HG02763 (cell line): Measurements from ENCODE around the gene ZNRF4.
"Not testable (repeated sequence)": the region's sequence is repeated elsewhere in the genome, so short reads cannot be mapped to it uniquely, and the experiment has no call there.

ENCODE experiments used
- ATAC-seq: cut with Tn5 transposase; IDR thresholded peaks from one replicate; pipeline ENCODE4 v1.9.1; 2021; ENCODE audit warnings: mild to moderate bottlenecking, moderate library complexity; ENCODE audit not compliant: unreplicated experiment

The ZNRF4 gene

GRCh38 chr19:5472286-5472685 lies 17.1 kb downstream of the ZNRF4 start:
- ATAC-seq, result no peak

- no peak for ATAC-seq
These were observed 18.4 kb downstream of the ZNRF4 start for GRCh38 chr19:5473646-5474045.

- no peak for ATAC-seq
These were observed 22.4 kb downstream of the ZNRF4 start for GRCh38 chr19:5477451-5478215.

- ATAC-seq, result no peak
These were observed 23.2 kb downstream of the ZNRF4 start for GRCh38 chr19:5478241-5478924.

GRCh38 chr19:5478925-5479588 lies 23.8 kb downstream of the ZNRF4 start:
- ATAC-seq, result no peak

GRCh38 chr19:5479958-5480357 lies 24.7 kb downstream of the ZNRF4 start:
- no peak for ATAC-seq

DNA sequence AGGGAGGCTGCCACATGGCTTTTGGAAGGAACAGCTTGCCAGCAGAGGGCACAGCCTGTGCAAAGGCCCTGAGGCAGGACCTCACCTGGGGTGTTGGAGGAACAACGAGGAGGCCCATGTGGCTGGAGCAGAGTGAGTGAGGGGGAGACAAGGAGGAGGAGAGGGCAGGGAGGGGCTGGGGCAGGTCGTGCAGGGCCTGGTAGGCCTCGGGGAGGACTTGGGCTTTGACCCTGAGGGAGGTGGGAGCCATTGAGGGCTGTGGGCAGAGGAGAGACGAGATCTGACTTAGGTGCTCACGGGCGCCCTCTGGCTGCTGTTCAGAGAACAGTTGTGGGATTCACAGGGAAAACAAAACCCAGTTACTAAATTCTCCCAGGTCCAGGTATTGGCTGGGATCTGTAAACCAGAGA lies 25.2 kb downstream of the ZNRF4 start:
- ATAC-seq, result no peak

DNA sequence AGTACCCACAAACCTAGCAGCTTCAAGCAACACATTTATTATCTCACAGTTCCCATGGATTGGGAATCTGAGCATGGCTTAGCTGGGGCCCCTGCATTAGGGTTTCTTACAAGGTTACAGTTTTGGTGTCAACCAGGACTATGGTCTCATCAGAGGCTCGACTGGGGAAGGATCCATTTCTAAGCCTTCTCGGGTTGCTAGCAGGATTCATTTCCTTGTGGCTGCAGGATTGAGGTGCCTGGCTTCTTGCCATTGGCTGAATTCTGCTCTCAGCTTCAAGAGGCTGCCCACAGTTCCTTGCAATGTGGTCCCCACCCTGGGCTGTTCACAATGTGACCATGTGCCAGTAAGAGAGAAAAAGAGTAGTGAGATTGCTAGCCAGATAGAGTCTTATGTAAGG lies 26.7 kb downstream of the ZNRF4 start:
- no peak for ATAC-seq

DNA sequence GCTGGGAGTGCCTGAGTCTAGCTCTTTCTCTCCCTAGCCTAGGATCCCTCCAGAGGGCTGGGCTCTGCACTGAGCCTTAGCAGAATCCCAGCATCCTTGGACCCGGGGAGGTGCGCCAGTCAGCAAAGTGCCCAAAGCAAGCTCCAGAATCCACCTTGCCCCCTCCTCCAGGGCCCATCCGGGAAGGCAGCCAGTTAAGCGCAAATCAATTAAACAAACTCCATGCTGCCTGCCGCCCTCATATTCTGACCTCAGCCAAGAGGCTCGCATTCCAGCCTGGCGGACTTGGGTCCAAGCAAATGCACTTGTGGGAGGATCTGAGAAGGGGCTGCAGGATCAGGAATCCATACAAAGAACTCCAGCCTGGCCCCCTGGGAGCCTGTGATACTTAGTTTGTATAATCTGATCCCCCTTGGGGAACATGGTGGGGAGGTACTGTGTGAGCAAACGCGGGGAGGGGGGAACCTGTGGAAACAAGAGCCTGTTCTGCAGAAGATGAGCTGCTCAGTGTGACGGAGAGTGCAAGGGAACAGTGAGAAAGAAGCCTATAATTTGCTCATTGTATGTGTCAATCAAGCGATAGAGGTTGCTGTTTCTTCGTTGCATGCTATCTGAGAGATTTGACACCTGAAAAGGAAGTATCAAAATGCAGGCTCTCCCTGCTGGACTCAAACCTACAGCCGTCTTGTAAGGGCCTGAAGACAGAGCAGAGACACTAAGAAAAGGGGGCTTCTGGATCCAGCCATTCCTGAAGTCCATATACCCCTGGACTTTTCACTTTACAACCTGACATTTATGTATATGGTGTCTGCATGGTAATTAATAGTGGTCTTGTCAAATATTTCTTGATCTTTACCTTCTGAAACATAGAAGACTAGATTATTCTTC lies 29.4 kb downstream of the ZNRF4 start:
- no peak for ATAC-seq

- no peak for ATAC-seq
These were observed 30.0 kb downstream of the ZNRF4 start for GRCh38 chr19:5485286-5485636.

DNA sequence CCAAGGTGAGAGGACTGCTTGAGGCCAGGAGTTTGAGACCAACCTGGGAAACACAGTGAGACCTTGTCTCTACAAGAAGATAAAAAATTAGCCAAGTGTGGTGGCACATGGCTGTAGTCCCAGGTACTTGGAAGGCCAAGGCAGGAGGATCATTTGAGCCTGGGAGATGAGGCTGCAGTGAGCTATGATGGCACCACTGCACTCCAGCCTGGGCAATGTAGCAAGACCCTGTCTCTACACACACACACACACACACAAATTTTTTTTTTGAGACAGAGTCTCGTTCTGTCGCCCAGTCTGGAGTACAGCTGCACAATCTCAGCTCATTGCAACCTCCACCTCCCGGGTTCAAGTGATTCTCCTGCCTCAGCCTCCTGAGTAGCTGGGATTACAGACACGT lies 30.4 kb downstream of the ZNRF4 start:
- ATAC-seq, result not testable (repeated sequence)

DNA sequence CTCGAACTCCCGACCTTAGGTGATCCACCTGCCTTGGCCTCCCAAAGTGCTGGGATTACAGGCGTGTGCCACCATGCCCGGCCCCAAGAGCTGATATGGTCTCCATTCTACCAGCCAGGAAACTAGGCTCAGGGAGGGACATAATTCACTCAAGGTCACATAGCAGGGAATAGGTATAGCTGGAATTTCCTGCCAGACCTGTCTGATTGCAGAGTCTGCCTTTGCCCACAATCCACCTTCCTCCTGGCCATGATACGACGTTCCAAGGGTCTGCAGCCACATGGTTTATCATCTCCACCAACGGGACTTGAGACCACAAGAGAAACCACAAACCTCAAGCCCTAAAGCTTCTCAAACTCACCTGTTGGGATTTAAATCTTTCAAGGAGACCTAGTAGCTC lies 32.0 kb downstream of the ZNRF4 start:
- ATAC-seq, result no peak

DNA sequence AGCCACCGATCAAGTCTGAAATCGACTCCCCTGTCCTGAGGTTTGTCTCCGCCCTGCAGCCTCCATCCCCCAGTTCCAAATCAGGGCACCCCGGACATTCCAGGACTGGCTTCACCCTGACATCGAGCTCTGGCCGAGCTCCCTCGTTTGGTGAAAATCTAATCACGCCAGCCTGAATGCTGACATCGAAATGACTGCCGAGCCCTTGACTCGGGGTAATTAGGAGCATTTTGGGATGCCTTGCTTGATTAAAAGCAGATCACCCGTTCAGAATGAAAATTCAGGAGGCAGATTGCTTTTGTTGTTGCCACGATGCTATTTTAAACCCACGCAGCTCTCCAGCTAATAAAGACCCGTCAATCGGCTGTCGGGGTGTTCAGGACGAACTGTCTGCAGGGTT lies 34.3 kb downstream of the ZNRF4 start:
- no peak for ATAC-seq

DNA sequence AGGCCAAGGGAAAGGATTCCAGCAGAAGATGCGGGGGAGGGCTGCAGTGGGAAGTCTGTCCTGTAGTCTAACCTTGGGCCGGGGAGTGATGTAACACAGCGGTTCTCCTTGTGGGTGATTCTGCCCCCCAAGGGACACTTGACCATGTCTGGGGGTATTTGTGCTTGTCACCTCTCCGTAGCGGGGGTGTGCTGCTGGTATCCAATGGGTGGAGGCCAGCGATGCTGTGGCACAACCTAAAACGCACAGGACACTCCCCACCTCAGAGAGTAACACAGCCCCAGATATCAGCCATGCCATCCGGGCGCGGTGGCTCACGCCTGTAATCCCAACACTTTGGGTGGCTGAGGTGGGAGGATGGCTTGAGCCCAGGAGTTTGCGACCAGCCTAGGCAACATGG lies 36.3 kb downstream of the ZNRF4 start:
- no peak for ATAC-seq

GRCh38 chr19:5492281-5492634 lies 37.0 kb downstream of the ZNRF4 start:
- ATAC-seq, result no peak

- ATAC-seq, result no peak
These were observed 37.6 kb downstream of the ZNRF4 start for GRCh38 chr19:5492635-5493409.

DNA sequence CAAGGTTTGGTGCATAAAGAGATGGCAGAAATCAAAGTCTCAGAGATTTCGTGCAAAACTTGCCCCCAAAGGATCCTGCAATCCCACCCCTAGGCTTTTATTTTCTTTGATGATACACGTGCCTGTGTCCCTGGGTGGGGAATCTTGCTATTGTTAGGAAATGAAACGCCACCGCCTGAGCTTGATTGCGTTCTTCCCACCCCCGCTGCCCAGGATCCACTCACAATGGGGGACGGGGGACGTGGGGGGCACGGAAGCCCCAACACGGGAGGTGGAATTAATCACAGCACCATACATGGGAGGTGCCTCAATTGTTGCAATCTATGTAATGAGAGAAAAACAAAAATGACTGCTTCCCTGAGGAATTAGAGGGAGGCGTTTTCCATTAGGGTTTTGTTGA lies 39.6 kb downstream of the ZNRF4 start:
- no peak for ATAC-seq

- ATAC-seq, result no peak
These were observed 40.6 kb downstream of the ZNRF4 start for GRCh38 chr19:5495792-5496191.

DNA sequence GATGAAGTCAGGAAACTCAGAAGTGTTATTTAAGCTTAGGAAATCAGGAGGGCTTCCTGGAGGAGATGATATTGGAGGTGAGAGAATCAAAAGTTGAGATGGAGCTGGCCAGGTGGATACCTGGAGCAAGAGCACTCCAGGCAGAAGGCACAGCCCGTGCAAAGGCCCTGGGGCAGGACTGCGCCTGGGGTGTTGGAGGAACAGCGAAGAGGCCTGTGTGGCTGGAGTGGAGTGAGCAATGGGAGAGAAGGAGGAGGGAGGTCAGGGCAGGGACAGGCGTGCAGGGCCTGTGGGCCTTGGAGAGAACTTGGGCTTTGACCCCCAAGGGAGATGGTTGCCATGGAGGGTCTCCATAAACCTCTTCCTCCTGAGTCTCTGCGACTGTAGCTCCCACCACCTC lies 42.1 kb downstream of the ZNRF4 start:
- ATAC-seq, result no peak

- no peak for ATAC-seq
These were observed 43.8 kb downstream of the ZNRF4 start for GRCh38 chr19:5498830-5499550.
